HG03460 (cell line): Measurements from ENCODE around the gene SMPD4.
"Not testable (repeated sequence)": the region's sequence is repeated elsewhere in the genome, so short reads cannot be mapped to it uniquely, and the experiment has no call there.

Source experiments
- ATAC-seq: cut with Tn5 transposase; IDR thresholded peaks from one replicate; pipeline ENCODE4 v1.9.1; 2021; ENCODE audit not compliant: unreplicated experiment

Gene SMPD4

GRCh38 chr2:130187859-130188792 is 6.7 kb upstream of the SMPD4 start:
- not testable (repeated sequence) for ATAC-seq

GRCh38 chr2:130187268-130187667 is 5.9 kb upstream of the SMPD4 start:
- ATAC-seq: no peak

GRCh38 chr2:130186391-130186790 is 5.0 kb upstream of the SMPD4 start:
- no peak for ATAC-seq

GRCh38 chr2:130185896-130186295 is 4.5 kb upstream of the SMPD4 start:
- ATAC-seq: no peak

GRCh38 chr2:130185436-130185835 is 4.0 kb upstream of the SMPD4 start:
- no peak for ATAC-seq

GRCh38 chr2:130183512-130184373 is 2.3 kb upstream of the SMPD4 start:
- no peak for ATAC-seq

- ATAC-seq: not testable (repeated sequence)
Measured at GRCh38 chr2:130182826-130183511, 1.6 kb upstream of the SMPD4 start.

GRCh38 chr2:130181880-130182682 is 679 bp upstream of the SMPD4 start, which contains the start of gene MZT2B:
TSS of gene MZT2B (plus strand) at chr2:130182262. CDS start at chr2:130182283, 21 bp downstream.
- ATAC-seq: peak; percentile 81

- not testable (repeated sequence) for ATAC-seq
Measured at GRCh38 chr2:130180404-130181324, 738 bp downstream of the SMPD4 start.

- not testable (repeated sequence) for ATAC-seq
Measured at GRCh38 chr2:130174866-130175265, 6.5 kb downstream of the SMPD4 start.

GRCh38 chr2:130169896-130170295 is 11.5 kb downstream of the SMPD4 start:
- no peak for ATAC-seq

GRCh38 chr2:130169163-130169562 is 12.2 kb downstream of the SMPD4 start:
- not testable (repeated sequence) for ATAC-seq

- not testable (repeated sequence) for ATAC-seq
Measured at GRCh38 chr2:130166611-130167010, 14.8 kb downstream of the SMPD4 start.

- no peak for ATAC-seq
Measured at GRCh38 chr2:130165293-130166016, 15.9 kb downstream of the SMPD4 start.

- no peak for ATAC-seq
Measured at GRCh38 chr2:130162968-130163367, 18.4 kb downstream of the SMPD4 start.

GRCh38 chr2:130162486-130162885 is 18.9 kb downstream of the SMPD4 start:
- not testable (repeated sequence) for ATAC-seq

GRCh38 chr2:130160838-130161705 is 20.3 kb downstream of the SMPD4 start:
- ATAC-seq: not testable (repeated sequence)
